Mesenchymal stem cell (in vitro differentiated cells and primary cell): ENCODE data around the gene FAM174C.
A peak's percentile ranks its signal among the peaks of the same experiment; 100 is the strongest.

Source experiments
- DNase-seq: peaks from one replicate; pipeline ENCODE4 v3.0.0-alpha.2; 2013
- H2AFZ ChIP-seq: one replicate; pipeline ENCODE4 v1.6.1; 2013; ENCODE audit warnings: low read depth, mild to moderate bottlenecking, control low read depth, inconsistent platforms, low read length, moderate library complexity
- H2AK5ac ChIP-seq: 2 replicates; pipeline ENCODE4 v1.6.1; 2013; ENCODE audit warnings: low read length, moderate library complexity, mild to moderate bottlenecking, inconsistent platforms; ENCODE audit not compliant: severe bottlenecking
- H2BK120ac ChIP-seq: one replicate; pipeline ENCODE4 v1.6.1; 2013; ENCODE audit warnings: low read depth, mild to moderate bottlenecking, inconsistent platforms, low read length, moderate library complexity
- H2BK12ac ChIP-seq, 2 experiments: one replicate each; pipeline ENCODE4 v1.6.1; 2013; ENCODE audit warnings: inconsistent platforms in 2 of 2, low read length in 2 of 2, mild to moderate bottlenecking in 2 of 2, moderate library complexity in 2 of 2, control low read depth in 1 of 2
- H2BK15ac ChIP-seq: one replicate; pipeline ENCODE4 v1.6.1; 2013; ENCODE audit warnings: mild to moderate bottlenecking, low read depth, inconsistent platforms; ENCODE audit not compliant: poor library complexity, severe bottlenecking
- H2BK5ac ChIP-seq: 2 replicates; pipeline ENCODE4 v1.6.1; 2013; ENCODE audit warnings: low read depth, mild to moderate bottlenecking, low read length, control low read depth, inconsistent platforms; ENCODE audit not compliant: poor library complexity, severe bottlenecking
- H3K14ac ChIP-seq, 2 experiments: one replicate each; pipeline ENCODE4 v1.6.1; 2013; ENCODE audit warnings: inconsistent platforms in 2 of 2, low read length in 2 of 2, control low read depth in 1 of 2, mild to moderate bottlenecking in 1 of 2, moderate library complexity in 1 of 2
- H3K18ac ChIP-seq, 2 experiments: one replicate each; pipeline ENCODE4 v1.6.1; 2013; ENCODE audit warnings: inconsistent platforms in 2 of 2, low read length in 2 of 2, control low read depth in 1 of 2, low read depth in 1 of 2, mild to moderate bottlenecking in 1 of 2
- H3K23ac ChIP-seq, 2 experiments: one replicate each; pipeline ENCODE4 v1.6.1; 2013; ENCODE audit warnings: inconsistent platforms in 2 of 2, low read length in 2 of 2, mild to moderate bottlenecking in 2 of 2, moderate library complexity in 2 of 2, control low read depth in 1 of 2
- H3K27ac ChIP-seq: 2 replicates; pipeline ENCODE4 v1.5.1; 2013; ENCODE audit warnings: mild to moderate bottlenecking, moderate library complexity, low read length, control low read depth, inconsistent platforms; ENCODE audit not compliant: poor library complexity, severe bottlenecking
- H3K27me3 ChIP-seq, 2 experiments: 2 replicates each; pipeline versions ENCODE4 v1.6.1 to v1.7.0; 2013; ENCODE audit warnings: low read length in 2 of 2, mild to moderate bottlenecking in 2 of 2, moderate library complexity in 2 of 2, control low read depth in 1 of 2, inconsistent platforms in 1 of 2; ENCODE audit not compliant: control insufficient read depth in 1 of 2, insufficient read depth in 1 of 2
- H3K36me3 ChIP-seq, 2 experiments: 2 replicates each; pipeline versions ENCODE4 v1.6.1 to v1.7.0; 2013; ENCODE audit warnings: low read length in 2 of 2, control low read depth in 1 of 2, inconsistent platforms in 1 of 2, low read depth in 1 of 2, mild to moderate bottlenecking in 1 of 2; ENCODE audit not compliant: insufficient read depth in 2 of 2, control insufficient read depth in 1 of 2
- H3K4ac ChIP-seq, 2 experiments: one replicate each; pipeline ENCODE4 v1.6.1; 2013; ENCODE audit warnings: inconsistent platforms in 2 of 2, low read length in 2 of 2, mild to moderate bottlenecking in 2 of 2, moderate library complexity in 2 of 2, control low read depth in 1 of 2, low read depth in 1 of 2
- H3K4me1 ChIP-seq: 2 replicates; pipeline ENCODE4 v1.6.1; 2013; ENCODE audit warnings: low read depth, low read length, control low read depth; ENCODE audit not compliant: control insufficient read depth, insufficient read depth
- H3K4me2 ChIP-seq: 2 replicates; pipeline ENCODE4 v1.6.1; 2013; ENCODE audit warnings: low read length, mild to moderate bottlenecking, inconsistent platforms; ENCODE audit not compliant: poor library complexity, severe bottlenecking
- H3K4me3 ChIP-seq, 2 experiments: 2 replicates each; pipeline versions ENCODE4 v1.5.1 to v1.7.0; 2013; ENCODE audit warnings: low read length in 2 of 2, mild to moderate bottlenecking in 2 of 2, control low read depth in 1 of 2, low read depth in 1 of 2; ENCODE audit not compliant: insufficient read depth in 1 of 2
- H3K79me1 ChIP-seq: replicated peaks from 2 replicates; pipeline ENCODE4 v1.6.1; 2013; ENCODE audit warnings: mild to moderate bottlenecking, control low read depth, low read length, inconsistent platforms; ENCODE audit not compliant: poor library complexity, severe bottlenecking
- H3K9ac ChIP-seq: 2 replicates; pipeline ENCODE4 v1.7.0; 2013; ENCODE audit warnings: mild to moderate bottlenecking, low read length, moderate library complexity
- H3K9me3 ChIP-seq: 2 replicates; pipeline ENCODE4 v1.7.0; 2013; ENCODE audit warnings: mild to moderate bottlenecking, low read length; ENCODE audit not compliant: control insufficient read depth
- H4K8ac ChIP-seq: one replicate; pipeline ENCODE4 v1.6.1; 2013; ENCODE audit warnings: inconsistent platforms, mild to moderate bottlenecking, low read length, moderate library complexity
- H4K91ac ChIP-seq: one replicate; pipeline ENCODE4 v1.6.1; 2013; ENCODE audit warnings: mild to moderate bottlenecking, low read length, inconsistent platforms
- WGBS: methylation state at CpG from one replicate; pipeline ENCODE4 v1.1.7; 2013; ENCODE audit warnings: mixed read lengths; 5-methylcytosine and 5-hydroxymethylcytosine counted together

FAM174C gene

DNA sequence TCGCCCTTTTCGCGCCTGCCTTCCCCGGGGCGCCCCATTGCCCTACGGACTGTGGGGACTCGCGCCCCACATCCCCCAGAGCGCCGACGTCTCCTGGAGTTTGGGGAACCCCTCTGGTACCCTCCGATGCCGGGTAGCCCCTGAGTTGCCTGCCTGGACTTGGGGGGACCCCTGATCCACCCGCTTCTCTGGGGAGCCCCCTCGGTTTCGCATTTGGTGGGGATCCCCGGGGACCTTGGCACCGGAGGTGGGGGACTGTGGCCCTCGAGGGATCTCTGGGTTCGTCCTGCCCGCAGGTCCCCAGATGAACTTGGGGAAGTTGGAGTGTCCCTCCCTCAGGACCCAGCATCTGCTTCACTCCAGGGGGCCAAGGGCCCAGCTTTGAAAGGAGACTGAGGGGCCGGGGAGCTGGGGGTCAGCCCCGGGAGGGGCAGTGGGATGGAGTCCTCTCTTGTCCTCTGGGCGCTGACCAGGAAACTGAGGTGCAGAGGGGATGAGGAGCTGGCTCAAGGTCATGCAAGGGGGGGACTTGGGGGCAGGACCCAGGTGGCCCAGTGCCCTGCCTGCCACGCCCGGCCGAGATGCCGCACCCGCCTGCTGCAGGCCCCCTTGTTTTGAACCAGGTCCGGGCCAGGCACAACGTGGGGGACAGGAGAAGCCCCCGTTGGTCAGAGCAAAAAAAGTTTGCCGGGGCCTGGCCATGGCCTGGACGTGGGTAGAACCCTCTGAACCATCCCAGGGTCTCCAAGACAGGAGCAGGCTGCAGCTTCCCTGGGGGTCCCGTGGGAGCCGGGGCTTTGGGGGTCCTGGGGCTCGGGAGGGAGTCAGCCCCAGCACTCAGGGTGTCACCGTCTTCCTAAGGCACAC is 11.4 kb downstream of the FAM174C start:
- WGBS: 65% methylated on average over 38 of the region's 38 CpGs
- H2AFZ ChIP-seq: no peak overlapping the region
- H3K9me3 ChIP-seq: no peaks in the 10 kb centered on the region
- H2BK5ac ChIP-seq: no peak overlapping the region
- H2BK15ac ChIP-seq: no peak overlapping the region
- no peaks in the 10 kb centered on the region for H3K79me1 ChIP-seq
- H4K8ac ChIP-seq: no peak overlapping the region
- no peak overlapping the region for H4K91ac ChIP-seq
- H3K4me1 ChIP-seq: peaks cover 18% of the 10 kb centered on the region
- no peak overlapping the region for H3K4me2 ChIP-seq
- H2BK12ac ChIP-seq: no peak overlapping the region
- no peak overlapping the region for H2BK120ac ChIP-seq
- H3K36me3 ChIP-seq: no peaks in the 10 kb centered on the region
- no peak overlapping the region for H3K9ac ChIP-seq
- peaks cover 45 to 82% of the 10 kb centered on the region in 2 experiments for H3K27me3 ChIP-seq
- H2AK5ac ChIP-seq: no peak overlapping the region
- no peak overlapping the region for H3K23ac ChIP-seq
- H3K14ac ChIP-seq: no peak overlapping the region
- no peak overlapping the region for H3K4ac ChIP-seq
- no peak overlapping the region for H3K27ac ChIP-seq
- DNase-seq: no peak
- H3K18ac ChIP-seq: no peak overlapping the region
- H3K4me3 ChIP-seq: no peak overlapping the region

GRCh38 chr19:1287354-1288225 is 12.3 kb downstream of the FAM174C start:
- Histone ChIP-seq H4K91ac (no peak overlapping the region), H4K8ac (no peak overlapping the region), H3K4me3 (no peak overlapping the region), H3K4me1 (peaks cover 19% of the 10 kb centered on the region), H2BK120ac (no peak overlapping the region), H3K14ac (no peak overlapping the region), H3K4ac (no peak overlapping the region), H3K27me3 (peaks cover 53 to 90% of the 10 kb centered on the region in 2 experiments), H3K4me2 (no peak overlapping the region), H2BK12ac (no peak overlapping the region), H2BK5ac (no peak overlapping the region), H3K9me3 (no peaks in the 10 kb centered on the region), H3K23ac (no peak overlapping the region), H3K9ac (no peak overlapping the region), H3K79me1 (no peaks in the 10 kb centered on the region), H2BK15ac (no peak overlapping the region), H3K27ac (no peak overlapping the region), H3K18ac (no peak overlapping the region), H2AFZ (no peak overlapping the region), H3K36me3 (no peaks in the 10 kb centered on the region), H2AK5ac (no peak overlapping the region)
- no peak for DNase-seq
- WGBS: 78% methylated on average over 55 of the region's 55 CpGs

DNA sequence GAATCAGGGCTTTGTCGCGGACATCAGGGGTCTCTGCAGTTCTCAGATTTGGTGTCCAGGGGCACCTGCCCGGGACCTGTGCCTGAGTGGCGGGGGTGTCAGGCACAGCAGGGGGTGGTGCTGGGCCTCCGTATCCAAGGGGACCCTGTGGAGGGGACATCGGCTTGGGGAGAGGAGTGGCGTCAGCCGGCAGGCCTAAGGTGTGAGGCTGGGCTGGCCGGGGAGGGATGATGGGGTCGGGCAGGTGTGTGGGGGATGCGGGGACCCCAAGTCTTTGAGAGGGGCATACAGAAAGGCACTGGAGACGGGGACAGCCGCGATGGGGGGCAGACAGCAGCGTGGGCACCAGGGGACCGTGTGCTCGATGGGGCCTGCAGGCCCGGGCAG is 12.9 kb downstream of the FAM174C start:
- 90% methylated on average over 18 of the region's 18 CpGs for WGBS
- Histone ChIP-seq H3K18ac (no peak overlapping the region), H3K27me3 (peaks cover 60 to 91% of the 10 kb centered on the region in 2 experiments), H3K36me3 (no peaks in the 10 kb centered on the region), H2BK12ac (no peak overlapping the region), H3K14ac (no peak overlapping the region), H4K8ac (no peak overlapping the region), H3K4me3 (peak overlapping the region in 1 of 2 experiments; percentile 26), H4K91ac (no peak overlapping the region), H3K23ac (no peak overlapping the region), H2BK5ac (no peak overlapping the region), H2AFZ (no peak overlapping the region), H2AK5ac (no peak overlapping the region), H3K79me1 (no peaks in the 10 kb centered on the region), H3K9ac (no peak overlapping the region), H2BK15ac (no peak overlapping the region), H2BK120ac (no peak overlapping the region), H3K4me1 (peaks cover 19% of the 10 kb centered on the region), H3K27ac (no peak overlapping the region), H3K4me2 (no peak overlapping the region), H3K4ac (no peak overlapping the region), H3K9me3 (no peaks in the 10 kb centered on the region)
- DNase-seq: no peak
